Measurements from ENCODE around the gene MGST2. TPM values are rescaled to one million over a fixed set of nuclear protein-coding genes. Genes with fewer than 3 reads are reported as not detected.
"Not testable (repeated sequence)": the region's sequence is repeated elsewhere in the genome, so short reads cannot be mapped to it uniquely, and the experiment has no call there.

MGST2 gene
- total RNA-seq, 1 experiment from 2014 or later = 81.8 TPM

DNA sequence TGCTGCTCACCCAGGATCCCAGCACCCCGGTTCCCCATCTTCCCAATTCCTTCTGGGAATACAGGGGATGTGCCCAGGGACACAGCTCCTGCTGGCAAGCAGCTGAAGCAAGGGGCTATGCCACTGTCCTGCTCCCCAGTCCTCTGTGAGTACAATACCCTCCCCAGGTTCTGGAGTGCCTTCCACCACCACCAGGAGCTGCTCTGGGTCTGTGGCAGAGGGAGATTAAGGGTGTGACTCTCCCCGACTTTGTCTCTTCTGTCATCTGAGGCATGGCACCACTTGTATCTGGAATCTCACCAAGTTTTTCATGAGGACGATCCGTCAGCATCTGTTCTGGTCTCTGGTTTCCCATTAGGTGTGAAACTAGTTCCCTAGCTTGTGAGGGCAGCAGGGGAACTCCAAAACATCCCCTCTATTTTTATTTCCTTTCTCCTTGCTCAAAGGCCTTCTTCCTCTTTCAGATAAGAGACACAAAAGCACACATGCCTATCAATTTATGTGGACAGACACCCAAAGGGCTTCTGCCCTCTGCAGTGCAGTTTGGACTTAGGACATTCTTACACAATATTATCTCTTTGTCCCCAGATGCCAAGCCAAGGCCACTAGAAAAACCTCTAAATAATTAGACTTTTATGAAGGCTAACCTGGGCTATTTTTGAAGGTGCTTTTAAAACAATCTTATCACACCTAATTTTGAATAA, 26.8 kb downstream of the MGST2 start:
- Histone ChIP-seq H4K20me1 (ENCODE audit: insufficient read depth) (no peaks in the 10 kb centered on the region), H3K27ac (no peak overlapping the region), H3K4me3 (no peak overlapping the region), H3K9me3 (ENCODE audit: insufficient read depth, low read depth) (no peaks in the 10 kb centered on the region), H3K36me3 (ENCODE audit: low read depth) (peaks cover 11% of the 10 kb centered on the region; the same call in 1 of the 2 replicates), H3K4me1 (replicated peaks; ENCODE audit: insufficient read depth) (no peaks in the 10 kb centered on the region), H3F3A (ENCODE audit: insufficient read depth, low read depth) (no peaks in the 10 kb centered on the region), H2AFZ (no peak overlapping the region), H3K4me2 (no peak overlapping the region), H3K79me2 (ENCODE audit: low read depth) (0 out of 2 replicates have a peak, but pooled peaks cover 4% of the 10 kb centered on the region), H3K9me2 (ENCODE audit: insufficient read depth) (no peaks in the 10 kb centered on the region), H3K27me3 (ENCODE audit: insufficient read depth, low read depth) (no peaks in the 10 kb centered on the region)
- TF ChIP-seq, protein P1, sequence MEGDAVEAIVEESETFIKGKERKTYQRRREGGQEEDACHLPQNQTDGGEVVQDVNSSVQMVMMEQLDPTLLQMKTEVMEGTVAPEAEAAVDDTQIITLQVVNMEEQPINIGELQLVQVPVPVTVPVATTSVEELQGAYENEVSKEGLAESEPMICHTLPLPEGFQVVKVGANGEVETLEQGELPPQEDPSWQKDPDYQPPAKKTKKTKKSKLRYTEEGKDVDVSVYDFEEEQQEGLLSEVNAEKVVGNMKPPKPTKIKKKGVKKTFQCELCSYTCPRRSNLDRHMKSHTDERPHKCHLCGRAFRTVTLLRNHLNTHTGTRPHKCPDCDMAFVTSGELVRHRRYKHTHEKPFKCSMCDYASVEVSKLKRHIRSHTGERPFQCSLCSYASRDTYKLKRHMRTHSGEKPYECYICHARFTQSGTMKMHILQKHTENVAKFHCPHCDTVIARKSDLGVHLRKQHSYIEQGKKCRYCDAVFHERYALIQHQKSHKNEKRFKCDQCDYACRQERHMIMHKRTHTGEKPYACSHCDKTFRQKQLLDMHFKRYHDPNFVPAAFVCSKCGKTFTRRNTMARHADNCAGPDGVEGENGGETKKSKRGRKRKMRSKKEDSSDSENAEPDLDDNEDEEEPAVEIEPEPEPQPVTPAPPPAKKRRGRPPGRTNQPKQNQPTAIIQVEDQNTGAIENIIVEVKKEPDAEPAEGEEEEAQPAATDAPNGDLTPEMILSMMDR (conservative IDR thresholded peaks at IDR 0.05) = peak; percentile 25; the same call in 1 of the 2 replicates
- TF ChIP-seq EZH2 (IDR thresholded peaks at IDR 0.05; ENCODE audit: low read depth) = no peak
- no TSS peak for BruUV-seq (replicated peaks)
- ChIA-PET POLR2A (ENCODE audit: unreplicated experiment) (no interaction called here), CTCF (no interaction called here)
- intact Hi-C loops (cut with micrococcal nuclease; ENCODE audit: unreplicated experiment) = no loop called here
- DNase-seq = no peak

GRCh38 chr4:139694522-139695107, 29.0 kb downstream of the MGST2 start:
- ChIA-PET POLR2A (ENCODE audit: unreplicated experiment) (no interaction called here), CTCF (no interaction called here)
- BruUV-seq (replicated peaks) = no TSS peak
- no peak overlapping the region for H2AFZ ChIP-seq
- H3K36me3 ChIP-seq (ENCODE audit: low read depth) = 0 out of 2 replicates have a peak, but pooled peaks cover 6% of the 10 kb centered on the region
- H4K20me1 ChIP-seq (ENCODE audit: insufficient read depth) = no peaks in the 10 kb centered on the region
- intact Hi-C loops (cut with micrococcal nuclease; ENCODE audit: unreplicated experiment) = no loop called here
- H3K4me1 ChIP-seq (replicated peaks; ENCODE audit: insufficient read depth) = no peaks in the 10 kb centered on the region
- no peak overlapping the region for H3K4me2 ChIP-seq
- no peak overlapping the region for H3K27ac ChIP-seq
- no peaks in the 10 kb centered on the region for H3K27me3 ChIP-seq (ENCODE audit: insufficient read depth, low read depth)
- TF ChIP-seq, protein P1 (conservative IDR thresholded peaks at IDR 0.05) = no peak
- TF ChIP-seq EZH2 (IDR thresholded peaks at IDR 0.05; ENCODE audit: low read depth) = no peak
- DNase-seq = no peak
- H3K79me2 ChIP-seq (ENCODE audit: low read depth) = 0 out of 2 replicates have a peak, but pooled peaks cover 4% of the 10 kb centered on the region
- H3K9me3 ChIP-seq (ENCODE audit: insufficient read depth, low read depth) = no peaks in the 10 kb centered on the region
- H3F3A ChIP-seq (ENCODE audit: insufficient read depth, low read depth) = no peaks in the 10 kb centered on the region
- H3K4me3 ChIP-seq = no peak overlapping the region
- no peaks in the 10 kb centered on the region for H3K9me2 ChIP-seq (ENCODE audit: insufficient read depth)

DNA sequence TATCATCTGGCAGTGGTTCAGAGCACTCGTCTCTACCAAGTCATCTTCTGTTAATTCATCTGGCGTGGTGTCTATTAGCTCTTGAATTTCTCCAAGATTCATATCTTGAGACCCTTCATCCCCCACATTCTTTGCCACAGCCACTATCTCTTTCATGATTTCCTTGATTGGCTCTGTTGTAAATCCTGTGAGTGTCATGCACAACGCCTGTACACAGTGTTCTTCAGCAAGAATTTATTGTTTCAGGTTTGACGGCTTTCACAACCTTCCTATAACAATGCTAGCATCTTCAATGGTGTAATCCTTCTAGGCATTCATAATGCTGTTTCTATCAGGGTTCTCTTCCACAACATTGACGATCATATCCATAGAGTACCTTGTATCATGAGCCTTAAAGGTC, 30.9 kb downstream of the MGST2 start:
- ChIA-PET POLR2A (ENCODE audit: unreplicated experiment) (no interaction called here), CTCF (no interaction called here)
- no TSS peak for BruUV-seq (replicated peaks)
- Histone ChIP-seq H3K36me3 (ENCODE audit: low read depth) (0 out of 2 replicates have a peak, but pooled peaks cover 6% of the 10 kb centered on the region), H3F3A (ENCODE audit: insufficient read depth, low read depth) (no peaks in the 10 kb centered on the region), H3K9me2 (ENCODE audit: insufficient read depth) (no peaks in the 10 kb centered on the region), H3K4me3 (no peak overlapping the region), H3K9me3 (ENCODE audit: insufficient read depth, low read depth) (no peaks in the 10 kb centered on the region), H3K27ac (no peak overlapping the region), H2AFZ (no peak overlapping the region), H3K4me2 (no peak overlapping the region), H3K79me2 (ENCODE audit: low read depth) (no peaks in the 10 kb centered on the region), H3K4me1 (replicated peaks; ENCODE audit: insufficient read depth) (no peaks in the 10 kb centered on the region), H3K27me3 (ENCODE audit: insufficient read depth, low read depth) (no peaks in the 10 kb centered on the region), H4K20me1 (ENCODE audit: insufficient read depth) (no peaks in the 10 kb centered on the region)
- TF ChIP-seq EZH2 (IDR thresholded peaks at IDR 0.05; ENCODE audit: low read depth) = no peak
- TF ChIP-seq, protein P1 (conservative IDR thresholded peaks at IDR 0.05) = no peak
- DNase-seq = no peak
- intact Hi-C loops (cut with micrococcal nuclease; ENCODE audit: unreplicated experiment) = no loop called here

- CTCF ChIA-PET = interaction anchor here (0.7 kb wide), 1 partner anchor 35 kb away, joined by 3 read pairs; no protein-coding TSS in a partner anchor
- POLR2A ChIA-PET (ENCODE audit: unreplicated experiment) = not testable (repeated sequence)
Observed at GRCh38 chr4:139698167-139698925, 32.7 kb downstream of the MGST2 start.

More at GRCh38 chr4:139698167-139698925, 32.7 kb downstream of the MGST2 start:
- H3K4me2 ChIP-seq; intact Hi-C loops (cut with micrococcal nuclease; ENCODE audit: unreplicated experiment); H3K27me3 ChIP-seq (ENCODE audit: insufficient read depth, low read depth); H3K36me3 ChIP-seq (ENCODE audit: low read depth); H3K27ac ChIP-seq; H4K20me1 ChIP-seq (ENCODE audit: insufficient read depth); H3F3A ChIP-seq (ENCODE audit: insufficient read depth, low read depth); H3K9me2 ChIP-seq (ENCODE audit: insufficient read depth); H3K9me3 ChIP-seq (ENCODE audit: insufficient read depth, low read depth); BruUV-seq (replicated peaks); DNase-seq; H3K4me3 ChIP-seq; H3K79me2 ChIP-seq (ENCODE audit: low read depth); H3K4me1 ChIP-seq (replicated peaks; ENCODE audit: insufficient read depth); H2AFZ ChIP-seq: not testable (repeated sequence)
